BE2C (cell line): ENCODE results near the gene LRSAM1.

Experiments
- DNase-seq: peaks from one replicate; pipeline ENCODE4 v3.0.0-alpha.2; 2020
- H3K27me3 ChIP-seq: fragments of 250-450 bp; sonication (Bioruptor Pico); 2 replicates; pipeline ENCODE4 v1.5.1; 2020; ENCODE audit warnings: mild to moderate bottlenecking
- H3K36me3 ChIP-seq: fragments of 250-450 bp; sonication (Bioruptor Pico); 2 replicates; pipeline ENCODE4 v1.5.1; 2020; ENCODE audit warnings: mild to moderate bottlenecking
- H3K4me1 ChIP-seq: fragments of 250-450 bp; sonication (Bioruptor Pico); 2 replicates; pipeline ENCODE4 v1.5.1; 2020
- H3K4me3 ChIP-seq: 2 replicates; pipeline ENCODE4 v1.5.1; 2011; ENCODE audit warnings: low read depth, low read length
- H3K9me3 ChIP-seq: fragments of 250-450 bp; sonication (Bioruptor Pico); 2 replicates; pipeline ENCODE4 v1.5.1; 2020
- CTCF ChIP-seq: IDR thresholded peaks from 2 replicates; pipeline ENCODE4 v1.5.1; 2012; ENCODE audit warnings: mild to moderate bottlenecking, low read depth, low read length

The LRSAM1 gene

GRCh38 chr9:127550751-127551150 is 99.4 kb downstream of the LRSAM1 start:
- H3K4me1 ChIP-seq, result no peaks in the 10 kb centered on the region
- DNase-seq, result no peak
- H3K4me3 ChIP-seq, result no peak overlapping the region
- no peaks in the 10 kb centered on the region for H3K27me3 ChIP-seq
- H3K36me3 ChIP-seq, result no peaks in the 10 kb centered on the region
- no peaks in the 10 kb centered on the region for H3K9me3 ChIP-seq
- TF ChIP-seq CTCF, result no peak
